Glutamatergic neuron (in vitro differentiated cells): ENCODE data around the gene UBALD2. TPM values are rescaled to one million over a fixed set of nuclear protein-coding genes. Genes with fewer than 3 reads are reported as not detected.
"Not testable (repeated sequence)": the region's sequence is repeated elsewhere in the genome, so short reads cannot be mapped to it uniquely, and the experiment has no call there.

Source experiments
- DNase-seq: peaks from one replicate; pipeline ENCODE4 v3.0.0; 2022
- H3K27ac Mint-ChIP-seq: one replicate; pipeline ENCODE4 v1.8.0; 2020; ENCODE audit warnings: mild to moderate bottlenecking, mixed read lengths, inconsistent platforms; ENCODE audit not compliant: unreplicated experiment
- H3K27me3 Mint-ChIP-seq: one replicate; pipeline ENCODE4 v1.8.0; 2020; ENCODE audit warnings: mild to moderate bottlenecking, moderate library complexity, mixed read lengths, inconsistent platforms; ENCODE audit not compliant: unreplicated experiment
- H3K36me3 Mint-ChIP-seq: one replicate; pipeline ENCODE4 v1.8.0; 2020; ENCODE audit warnings: mild to moderate bottlenecking, mixed read lengths, inconsistent platforms; ENCODE audit not compliant: unreplicated experiment
- H3K4me1 Mint-ChIP-seq: one replicate; pipeline ENCODE4 v1.8.0; 2020; ENCODE audit warnings: mild to moderate bottlenecking, low read depth, mixed read lengths, inconsistent platforms; ENCODE audit not compliant: unreplicated experiment
- H3K4me3 Mint-ChIP-seq: one replicate; pipeline ENCODE4 v1.8.0; 2020; ENCODE audit warnings: mild to moderate bottlenecking, mixed read lengths, inconsistent platforms; ENCODE audit not compliant: unreplicated experiment
- H3K9me3 Mint-ChIP-seq: one replicate; pipeline ENCODE4 v1.8.0; 2020; ENCODE audit warnings: mild to moderate bottlenecking, moderate library complexity, mixed read lengths, inconsistent platforms; ENCODE audit not compliant: unreplicated experiment
- total RNA-seq: library from RNA; stranded (reverse); fragmentation: NEBNext Ultra II Directional; extraction: Animal tissue kit (Norgen Biotek cat#: 25700); gene quantifications from one replicate; pipeline ENCODE4 v1.2.1, GENCODE V29; 2021; ENCODE audit not compliant: unreplicated experiment
- TF ChIP-seq, protein P1 (sequence below): fragments of 200-600 bp; sonication (generic); IDR thresholded peaks from one replicate; pipeline ENCODE4 v1.5.0; 2021; ENCODE audit not compliant: partially characterized antibody, unreplicated experiment

The UBALD2 gene
- total RNA-seq, 1 donor from 2014 or later = 58.7 TPM

GRCh38 chr17:76241204-76241538, 24.0 kb upstream of the UBALD2 start:
- Mint-ChIP-seq H3K27ac (no peak overlapping the region), H3K36me3 (peaks cover 3% of the 10 kb centered on the region), H3K4me1 (peaks cover 3% of the 10 kb centered on the region), H3K9me3 (peaks cover 2% of the 10 kb centered on the region), H3K27me3 (peaks cover 14% of the 10 kb centered on the region), H3K4me3 (peak overlapping the region; percentile 93)
- no peak for DNase-seq
- TF ChIP-seq, protein P1, sequence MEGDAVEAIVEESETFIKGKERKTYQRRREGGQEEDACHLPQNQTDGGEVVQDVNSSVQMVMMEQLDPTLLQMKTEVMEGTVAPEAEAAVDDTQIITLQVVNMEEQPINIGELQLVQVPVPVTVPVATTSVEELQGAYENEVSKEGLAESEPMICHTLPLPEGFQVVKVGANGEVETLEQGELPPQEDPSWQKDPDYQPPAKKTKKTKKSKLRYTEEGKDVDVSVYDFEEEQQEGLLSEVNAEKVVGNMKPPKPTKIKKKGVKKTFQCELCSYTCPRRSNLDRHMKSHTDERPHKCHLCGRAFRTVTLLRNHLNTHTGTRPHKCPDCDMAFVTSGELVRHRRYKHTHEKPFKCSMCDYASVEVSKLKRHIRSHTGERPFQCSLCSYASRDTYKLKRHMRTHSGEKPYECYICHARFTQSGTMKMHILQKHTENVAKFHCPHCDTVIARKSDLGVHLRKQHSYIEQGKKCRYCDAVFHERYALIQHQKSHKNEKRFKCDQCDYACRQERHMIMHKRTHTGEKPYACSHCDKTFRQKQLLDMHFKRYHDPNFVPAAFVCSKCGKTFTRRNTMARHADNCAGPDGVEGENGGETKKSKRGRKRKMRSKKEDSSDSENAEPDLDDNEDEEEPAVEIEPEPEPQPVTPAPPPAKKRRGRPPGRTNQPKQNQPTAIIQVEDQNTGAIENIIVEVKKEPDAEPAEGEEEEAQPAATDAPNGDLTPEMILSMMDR = no peak

DNA sequence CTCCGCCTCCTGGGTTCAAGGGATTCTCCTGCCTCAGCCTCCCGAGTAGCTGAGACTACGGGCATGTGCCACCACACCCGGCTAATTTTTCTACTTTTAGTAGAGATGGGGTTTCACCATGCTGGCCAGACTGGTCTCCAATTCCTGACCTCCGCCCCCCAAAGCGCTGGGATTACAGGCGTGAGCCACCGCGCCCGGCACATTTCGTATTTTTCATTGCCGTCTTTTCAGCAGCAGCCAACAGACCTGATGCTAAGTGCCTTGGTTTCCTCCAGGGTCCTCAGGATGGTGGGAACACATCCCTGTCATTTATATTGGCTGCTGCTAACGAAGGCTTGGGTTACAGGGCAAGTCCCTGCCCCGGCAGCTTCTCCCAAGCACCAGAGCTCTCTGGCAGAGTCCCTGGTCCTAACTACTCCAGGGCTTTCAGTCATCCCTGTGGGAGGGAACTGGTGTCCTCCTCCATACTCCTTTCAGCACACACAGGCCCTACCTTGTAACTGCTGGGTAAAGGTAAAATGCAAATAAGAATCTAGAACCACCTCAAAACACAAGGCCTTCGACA, 23.4 kb upstream of the UBALD2 start:
- H3K27ac Mint-ChIP-seq = no peak overlapping the region
- DNase-seq = no peak
- TF ChIP-seq, protein P1 = no peak
- peaks cover 2% of the 10 kb centered on the region for H3K9me3 Mint-ChIP-seq
- H3K36me3 Mint-ChIP-seq = peaks cover 3% of the 10 kb centered on the region
- peaks cover 14% of the 10 kb centered on the region for H3K27me3 Mint-ChIP-seq
- H3K4me3 Mint-ChIP-seq = peak overlapping the region; percentile 93
- H3K4me1 Mint-ChIP-seq = peaks cover 3% of the 10 kb centered on the region

DNA sequence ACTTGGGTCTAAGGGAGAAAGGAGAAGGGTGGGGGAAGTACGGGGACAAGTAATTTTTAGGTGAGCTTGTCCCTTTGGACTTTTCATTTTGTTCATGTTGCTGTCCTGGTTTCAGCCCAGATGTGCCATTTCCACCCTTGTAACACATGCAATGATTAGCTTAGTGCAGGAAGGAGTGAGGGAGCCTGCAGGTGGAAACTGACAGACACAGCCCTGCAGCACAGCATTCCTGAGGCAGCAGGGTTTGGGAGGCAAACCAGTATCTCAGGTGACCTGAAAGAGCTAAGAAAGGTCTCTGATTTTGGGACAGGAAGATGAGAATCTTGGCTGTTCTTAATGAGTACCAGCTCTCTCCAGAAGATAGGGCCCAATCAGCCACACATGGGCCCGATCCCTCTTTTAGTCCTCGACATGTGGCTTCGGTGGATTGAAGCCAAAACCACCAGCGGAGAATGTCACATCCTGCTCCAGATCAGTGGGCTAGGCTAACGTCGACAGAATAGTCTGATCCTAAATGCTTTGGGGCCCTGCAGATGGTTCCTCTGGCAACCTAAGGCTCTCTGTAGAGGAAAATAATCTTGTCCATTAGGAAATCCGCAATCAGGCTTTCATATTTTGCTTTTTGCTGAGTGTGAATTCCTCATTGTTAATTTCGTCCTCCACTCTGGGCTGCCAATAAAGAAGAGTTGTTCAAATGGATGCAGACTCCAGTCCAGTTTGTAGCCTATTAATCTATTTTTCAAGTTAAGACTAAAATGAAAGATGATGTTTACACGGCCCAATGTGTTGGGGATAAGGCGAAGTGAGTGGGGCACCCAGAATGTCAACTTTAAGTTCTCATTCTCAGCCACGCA, 21.1 kb upstream of the UBALD2 start:
- H3K27me3 Mint-ChIP-seq = peaks cover 11% of the 10 kb centered on the region
- DNase-seq = no peak
- no peak overlapping the region for H3K4me3 Mint-ChIP-seq
- peaks cover 3% of the 10 kb centered on the region for H3K36me3 Mint-ChIP-seq
- TF ChIP-seq, protein P1 = no peak
- peaks cover 3% of the 10 kb centered on the region for H3K4me1 Mint-ChIP-seq
- H3K9me3 Mint-ChIP-seq = peaks cover 2% of the 10 kb centered on the region
- no peak overlapping the region for H3K27ac Mint-ChIP-seq

- not testable (repeated sequence) for H3K36me3 Mint-ChIP-seq, H3K27ac Mint-ChIP-seq, H3K4me3 Mint-ChIP-seq, DNase-seq, H3K4me1 Mint-ChIP-seq, H3K9me3 Mint-ChIP-seq
- peaks cover 11% of the 10 kb centered on the region for H3K27me3 Mint-ChIP-seq
Measured at GRCh38 chr17:76244721-76245120, 20.4 kb upstream of the UBALD2 start.

DNA sequence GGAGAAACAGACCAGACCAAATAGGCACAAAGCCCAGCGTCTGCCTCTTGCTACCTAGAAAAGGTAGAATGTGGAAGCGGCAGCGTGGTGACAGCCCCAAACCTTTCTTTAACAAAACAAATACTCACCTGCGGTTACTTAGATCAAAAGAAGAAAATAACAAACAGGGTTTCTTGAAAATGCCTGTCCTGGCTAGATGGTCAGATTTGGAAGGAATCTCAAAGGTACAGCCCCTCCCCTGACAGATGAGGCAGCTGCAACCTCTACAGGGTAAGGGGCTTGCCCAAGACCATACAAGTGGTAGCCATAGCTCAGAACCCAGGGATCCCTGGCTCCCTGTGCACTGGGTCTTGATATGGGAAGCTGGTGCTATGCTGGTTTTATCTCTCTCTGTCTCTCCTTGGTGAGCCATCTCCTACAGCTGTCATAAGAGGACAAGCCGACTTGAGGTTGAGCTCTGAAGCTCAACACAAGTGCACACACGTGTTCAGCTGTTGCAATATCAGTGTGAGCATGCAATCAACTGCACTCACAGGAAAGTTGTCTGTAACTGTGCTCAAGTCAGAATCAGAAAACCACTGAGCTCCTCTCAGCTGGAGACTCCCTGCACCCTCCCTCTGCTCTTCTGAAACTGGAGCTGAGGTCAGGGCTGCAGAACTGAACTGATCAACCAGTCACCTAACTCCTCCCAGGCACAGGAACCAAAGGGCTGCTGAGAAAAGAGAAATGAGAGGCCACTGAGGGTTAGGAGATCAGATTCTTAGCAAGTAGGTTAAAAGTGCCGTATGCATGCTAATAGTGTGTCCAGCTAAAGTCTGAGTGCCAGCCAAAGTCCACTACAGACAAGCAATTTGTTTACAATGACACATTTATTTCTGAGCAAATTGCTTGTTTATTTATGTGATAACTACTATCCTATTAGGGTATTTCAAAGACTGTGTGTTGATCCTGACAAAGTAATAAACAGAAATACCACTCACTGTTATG, 18.8 kb upstream of the UBALD2 start:
- Mint-ChIP-seq H3K4me1 (no peaks in the 10 kb centered on the region), H3K4me3 (no peak overlapping the region), H3K36me3 (no peaks in the 10 kb centered on the region), H3K9me3 (no peaks in the 10 kb centered on the region), H3K27ac (no peak overlapping the region), H3K27me3 (peaks cover 7% of the 10 kb centered on the region)
- TF ChIP-seq, protein P1 = no peak
- DNase-seq = no peak
